ENCODE results near the gene EXOC4.

GRCh38 chr7:134108802-134109201 lies 855.9 kb downstream of the EXOC4 start:
- TF ChIP-seq EZH2 (IDR thresholded peaks at IDR 0.05) (no peak), POLR2AphosphoS5 (IDR thresholded peaks at IDR 0.05; ENCODE audit: borderline replicate concordance, low read depth, low read length) (no peak)

Data from SK-N-MC (cell line).